Activated effector memory CD4-positive, alpha-beta T cell treated with anti-CD3 and anti-CD28 coated beads, Interleukin-2, amount 50 U/mL, for 16 hours (primary cell): Measurements from ENCODE around the gene PRCC.

Source experiments
- DNase-seq: peaks from one replicate; pipeline ENCODE4 v3.0.0-alpha.2; 2020

PRCC gene

GRCh38 chr1:156816561-156817328 lies 49.4 kb downstream of the PRCC start, which contains the start of gene SH2D2A:
Gene SH2D2A (minus strand): TSS chr1:156816848. CDS start chr1:156816708, 140 bp downstream.
- peak; percentile 98 for DNase-seq

- peak; percentile 63 for DNase-seq
These were observed 54.5 kb downstream of the PRCC start for GRCh38 chr1:156821801-156822200.

GRCh38 chr1:156822680-156823079 lies 55.3 kb downstream of the PRCC start:
- no peak for DNase-seq

- no peak for DNase-seq
These were observed 56.0 kb downstream of the PRCC start for GRCh38 chr1:156823210-156823790.

- no peak for DNase-seq
These were observed 59.3 kb downstream of the PRCC start for GRCh38 chr1:156826630-156827029.

- DNase-seq: no peak
These were observed 61.2 kb downstream of the PRCC start for GRCh38 chr1:156828400-156829124.

GRCh38 chr1:156832434-156832833 lies 65.1 kb downstream of the PRCC start:
- no peak for DNase-seq

GRCh38 chr1:156833603-156834002 lies 66.3 kb downstream of the PRCC start:
- DNase-seq: no peak

GRCh38 chr1:156834322-156834721 lies 67.0 kb downstream of the PRCC start:
- no peak for DNase-seq

- DNase-seq: peak; percentile 79
These were observed 68.8 kb downstream of the PRCC start for GRCh38 chr1:156836041-156836654.

GRCh38 chr1:156836892-156837291 lies 69.6 kb downstream of the PRCC start:
- no peak for DNase-seq

- DNase-seq: peak; percentile 78
These were observed 71.6 kb downstream of the PRCC start for GRCh38 chr1:156838972-156839371.

- no peak for DNase-seq
These were observed 72.2 kb downstream of the PRCC start for GRCh38 chr1:156839426-156840109.

- no peak for DNase-seq
These were observed 73.0 kb downstream of the PRCC start for GRCh38 chr1:156840186-156840897.

GRCh38 chr1:156840898-156841279 lies 73.6 kb downstream of the PRCC start:
- no peak for DNase-seq

- DNase-seq: no peak
These were observed 74.0 kb downstream of the PRCC start for GRCh38 chr1:156841295-156841855.

- DNase-seq: no peak
These were observed 75.4 kb downstream of the PRCC start for GRCh38 chr1:156842618-156843300.

- no peak for DNase-seq
These were observed 76.8 kb downstream of the PRCC start for GRCh38 chr1:156844102-156844501.

- DNase-seq: no peak
These were observed 77.3 kb downstream of the PRCC start for GRCh38 chr1:156844638-156845037.

- peak; percentile 71 for DNase-seq
These were observed 78.0 kb downstream of the PRCC start for GRCh38 chr1:156845055-156845952.
